CD4-positive, alpha-beta T cell treated with Interleukin-17A for 1 hour (primary cell): Measurements from ENCODE around the gene GRM4.

Source experiments
- DNase-seq: peaks from one replicate; pipeline ENCODE4 v3.0.0-alpha.2; 2020

Gene GRM4

DNA sequence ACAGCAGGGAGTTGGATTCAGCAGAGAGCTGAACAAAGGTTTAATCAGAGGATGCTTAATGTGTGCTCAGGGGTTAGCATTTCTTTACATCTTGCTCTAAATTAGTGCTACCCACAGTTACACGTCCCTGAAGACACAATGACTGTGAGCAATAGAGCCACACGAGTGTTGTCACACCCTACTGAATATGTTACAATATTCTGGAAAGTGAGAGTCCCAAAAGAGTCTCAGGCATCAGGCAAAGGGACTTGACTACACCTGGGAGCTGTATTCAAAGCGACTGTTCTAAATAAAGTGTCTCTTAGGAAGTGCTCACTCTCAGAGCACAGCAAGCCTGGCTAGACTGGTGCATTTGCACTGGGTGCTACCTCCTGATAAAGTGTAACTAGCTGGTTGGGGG, 108.7 kb downstream of the GRM4 start:
- no peak for DNase-seq

DNA sequence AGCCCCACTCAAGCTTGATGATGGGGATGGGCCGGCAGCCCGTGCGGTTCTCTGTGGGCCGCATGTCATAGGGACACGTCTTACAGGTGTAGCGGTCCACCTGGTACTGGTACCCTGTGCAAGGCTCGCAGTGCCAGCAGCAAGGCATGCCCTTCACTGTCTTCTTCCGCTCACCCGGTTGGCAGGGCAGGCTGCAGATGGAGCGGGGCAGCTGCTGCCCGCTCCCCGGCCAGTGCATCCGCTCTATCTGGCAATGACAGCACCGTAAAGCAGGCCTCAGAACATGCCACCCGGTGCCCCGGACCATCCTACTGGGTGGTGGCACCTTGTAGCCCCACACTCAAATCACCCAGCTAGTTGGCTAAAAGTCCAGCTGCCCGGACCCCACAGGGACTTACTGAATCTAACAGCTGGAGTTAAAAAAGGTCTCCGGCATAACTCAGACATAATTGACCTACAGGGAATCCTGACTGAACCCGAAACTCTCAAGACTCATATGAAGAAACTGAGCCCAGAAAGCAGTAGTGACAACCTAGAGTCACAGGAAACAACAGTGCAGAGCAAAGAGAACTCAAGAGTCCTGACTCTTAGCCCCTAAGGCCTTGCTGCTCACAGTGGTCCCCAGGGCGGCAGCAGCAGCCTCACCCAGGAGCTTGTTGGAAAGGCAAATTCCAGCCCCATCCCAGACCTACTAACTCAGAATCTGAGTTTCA, 109.4 kb downstream of the GRM4 start:
- no peak for DNase-seq

DNA sequence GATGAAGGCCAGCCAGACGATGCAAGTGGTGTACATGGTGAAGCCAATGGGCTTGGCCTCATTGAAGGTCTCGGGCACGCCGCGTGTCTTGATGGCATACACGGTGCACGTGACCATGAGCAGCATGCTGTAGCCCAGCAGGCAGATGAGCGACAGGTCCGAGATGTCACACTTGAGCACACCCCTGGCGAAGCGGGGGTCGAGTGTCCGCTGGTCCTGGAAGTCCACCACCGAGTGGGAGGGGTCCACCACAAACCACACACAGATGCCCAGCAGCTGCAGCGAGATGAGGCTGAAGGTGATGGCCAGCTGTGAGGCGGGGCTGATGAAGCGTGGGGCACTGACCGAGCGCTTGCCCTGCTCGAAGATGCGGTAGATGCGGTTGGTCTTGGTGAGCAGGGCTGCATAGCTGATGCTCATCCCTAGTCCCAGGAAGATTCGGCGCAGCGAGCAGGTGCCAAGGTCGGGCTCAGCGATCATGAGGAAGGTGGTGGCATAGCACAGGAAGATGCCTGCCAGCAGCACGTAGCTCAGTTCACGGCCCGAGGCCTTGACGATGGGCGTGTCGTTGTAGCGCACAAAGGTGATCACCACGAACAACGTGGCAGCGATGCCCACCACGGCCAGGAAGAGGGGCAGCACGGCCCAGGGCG, 110.1 kb downstream of the GRM4 start:
- DNase-seq: no peak

DNA sequence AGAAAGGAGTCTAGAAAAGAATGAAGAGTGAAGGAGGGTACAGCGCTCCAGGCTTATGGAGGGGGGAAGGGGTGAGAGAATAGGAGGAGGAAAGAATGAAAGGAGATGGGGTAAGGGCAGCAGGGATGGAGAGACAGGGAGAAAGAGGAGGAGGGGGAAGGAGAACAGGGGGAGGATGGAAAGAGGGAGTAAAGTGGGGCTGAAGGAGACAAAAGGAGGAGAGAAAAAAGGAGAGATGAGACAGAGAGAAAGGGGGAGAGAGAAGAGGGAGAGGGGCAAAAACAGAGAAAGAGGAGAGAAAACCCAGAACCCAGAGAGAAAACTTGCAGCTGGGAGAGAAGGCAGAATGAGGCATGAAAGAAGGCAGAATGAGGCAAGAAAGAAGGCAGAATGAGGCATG, 110.7 kb downstream of the GRM4 start:
- DNase-seq: no peak

DNA sequence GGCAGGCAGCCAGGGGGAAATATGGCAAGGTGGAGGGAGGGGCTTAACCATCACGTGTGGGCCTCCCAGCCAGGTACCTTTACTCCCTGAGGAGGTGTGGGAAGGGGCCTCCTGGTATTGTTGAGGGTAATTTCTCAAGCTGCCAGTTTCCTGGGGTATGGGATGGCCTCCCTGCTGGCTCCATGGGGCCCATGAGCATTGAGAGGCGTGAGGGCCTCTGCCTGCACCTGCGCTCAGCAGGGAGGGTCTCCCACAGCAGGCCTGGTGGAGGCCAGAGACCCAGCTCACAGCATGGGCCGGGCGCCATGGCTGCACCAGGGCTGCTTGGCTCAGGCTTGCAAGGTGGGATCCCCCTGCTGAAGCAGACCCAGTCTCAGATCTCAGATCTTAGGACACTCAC, 113.0 kb downstream of the GRM4 start:
- no peak for DNase-seq

DNA sequence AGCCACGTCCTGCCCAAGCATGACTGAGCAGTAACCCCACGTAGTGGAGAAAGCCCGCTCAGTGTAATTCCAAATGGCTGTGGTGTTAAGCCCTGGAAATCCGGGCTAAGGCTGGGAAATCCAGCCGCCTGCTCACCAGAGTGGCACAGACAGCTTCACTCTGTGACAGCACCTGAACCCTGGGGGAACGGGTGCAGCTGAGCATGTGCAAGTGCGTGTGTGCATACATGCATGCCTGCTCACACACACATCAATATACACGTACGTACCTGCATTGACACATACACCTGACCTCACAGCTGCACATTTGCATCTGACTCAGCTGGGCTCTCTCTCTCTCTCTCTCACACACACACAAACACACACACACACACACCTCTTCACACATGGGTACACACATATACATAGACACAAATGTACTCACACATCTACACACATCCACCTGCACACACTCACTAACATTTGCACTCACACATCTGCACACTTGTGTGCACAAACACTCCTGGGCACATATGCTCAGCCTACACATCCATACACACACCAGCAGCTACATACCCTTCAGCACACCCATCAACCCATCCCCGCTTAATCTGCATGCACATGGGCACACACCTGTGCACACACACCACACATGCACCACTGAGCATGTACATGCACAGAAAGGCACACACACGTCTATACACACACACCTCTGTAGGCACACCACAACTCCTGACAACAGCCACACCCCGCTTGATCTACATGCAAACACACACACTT, 114.1 kb downstream of the GRM4 start:
- DNase-seq: no peak

DNA sequence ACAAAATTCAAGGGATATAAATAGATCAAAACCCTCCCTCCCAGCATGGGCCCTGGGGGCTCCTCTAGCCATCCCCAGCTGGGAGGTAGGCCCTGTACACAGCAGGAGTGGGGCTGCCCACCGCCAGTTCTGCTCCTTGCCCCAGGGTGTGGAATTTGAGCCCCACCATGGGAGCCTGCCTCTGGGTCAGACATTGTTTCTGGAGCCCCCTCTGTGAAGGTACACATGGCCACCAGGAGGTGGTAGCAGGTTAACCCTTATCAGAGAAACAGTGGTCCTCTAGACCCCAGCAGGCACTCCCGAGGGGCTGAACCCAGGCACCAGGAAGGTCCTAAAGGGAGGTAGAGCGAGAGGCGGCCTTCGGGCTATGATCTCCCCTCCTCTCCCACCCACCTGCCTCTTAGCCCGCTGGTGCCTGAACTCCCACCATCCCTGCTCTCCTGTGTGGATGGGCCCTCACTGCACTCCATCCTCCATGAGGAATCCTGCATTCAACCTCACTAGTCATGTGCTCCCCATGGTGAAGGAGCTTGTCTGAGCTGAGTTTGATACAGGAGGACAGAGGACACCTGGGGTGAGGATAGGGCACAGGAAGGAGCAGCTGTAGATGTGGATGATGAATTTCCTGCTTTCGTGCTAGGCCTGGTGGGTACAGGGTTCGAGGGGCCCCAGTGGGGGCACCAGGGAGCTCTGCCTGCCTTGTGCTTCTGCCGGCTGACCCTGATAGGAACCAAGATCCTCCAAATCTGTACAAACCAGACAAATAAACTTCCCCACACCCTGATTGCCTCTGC, 114.9 kb downstream of the GRM4 start:
- DNase-seq: no peak

DNA sequence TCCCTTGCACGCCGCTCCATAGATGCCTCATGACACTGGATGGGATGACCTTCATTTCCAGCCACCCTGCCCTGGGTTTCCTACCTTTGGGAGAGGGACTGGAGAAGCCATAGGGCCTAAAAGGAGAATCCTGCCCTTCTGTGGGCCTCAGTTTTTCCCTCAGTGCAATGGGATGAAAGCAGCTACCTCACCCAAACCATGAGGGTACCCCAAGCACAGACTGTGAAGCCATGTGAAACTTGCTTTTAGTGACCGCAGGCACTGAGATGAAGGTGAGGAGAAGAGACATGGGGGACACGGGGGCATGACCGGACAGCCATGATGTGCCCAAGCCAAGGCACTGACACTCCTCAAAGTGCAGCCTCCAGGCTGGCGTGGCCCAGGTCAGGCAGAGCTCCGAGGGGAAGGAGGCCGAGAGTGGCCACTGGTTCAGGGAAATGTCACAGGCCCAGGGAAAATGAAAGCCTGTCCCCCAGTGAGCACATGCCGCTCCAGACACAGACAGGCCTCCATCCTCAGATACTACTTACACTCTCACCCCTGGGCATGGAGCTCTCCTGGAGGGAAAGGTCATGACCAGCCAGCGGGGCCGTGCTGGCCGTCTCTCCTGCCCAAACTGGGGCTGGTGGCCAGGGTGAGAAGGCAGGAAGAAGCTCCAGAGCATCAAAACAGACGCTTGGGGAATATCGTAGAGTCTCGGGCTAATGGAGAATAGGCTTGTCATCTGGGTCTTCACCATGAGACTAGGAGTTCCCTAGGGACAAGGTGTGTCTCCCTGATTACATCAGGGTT, 116.2 kb downstream of the GRM4 start:
- DNase-seq: no peak

DNA sequence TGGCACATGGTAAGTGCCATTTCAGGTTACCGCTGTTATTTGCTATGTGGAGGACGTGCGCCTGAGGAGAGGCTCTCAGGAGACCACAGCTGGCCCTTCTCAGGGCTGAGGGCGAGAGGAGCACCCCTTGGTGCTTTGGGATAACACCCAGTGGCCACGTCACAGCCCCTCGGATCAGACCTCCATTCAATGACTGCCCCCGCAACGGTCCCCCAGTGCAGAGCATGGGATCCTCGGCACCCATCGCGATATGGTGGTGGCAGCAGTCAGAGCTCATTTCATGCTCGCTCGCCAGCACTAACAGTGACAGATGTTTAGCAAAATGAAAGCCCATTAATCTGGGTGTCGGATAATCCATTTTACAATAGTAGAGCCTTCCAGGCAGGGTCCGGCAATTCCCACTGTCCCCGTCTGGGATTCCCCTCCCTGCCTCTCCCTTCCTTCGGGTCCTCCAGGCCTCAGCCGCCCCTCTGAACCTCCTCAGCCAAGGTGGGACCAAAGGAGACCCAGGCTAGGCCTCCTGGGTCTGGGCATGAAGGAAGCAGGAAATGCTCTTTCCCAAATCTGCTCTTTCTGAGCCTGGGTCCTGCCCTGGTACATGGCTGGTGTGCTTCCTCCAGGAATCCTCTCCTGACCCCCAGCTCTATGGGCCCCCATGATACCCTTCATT, 117.1 kb downstream of the GRM4 start:
- no peak for DNase-seq

DNA sequence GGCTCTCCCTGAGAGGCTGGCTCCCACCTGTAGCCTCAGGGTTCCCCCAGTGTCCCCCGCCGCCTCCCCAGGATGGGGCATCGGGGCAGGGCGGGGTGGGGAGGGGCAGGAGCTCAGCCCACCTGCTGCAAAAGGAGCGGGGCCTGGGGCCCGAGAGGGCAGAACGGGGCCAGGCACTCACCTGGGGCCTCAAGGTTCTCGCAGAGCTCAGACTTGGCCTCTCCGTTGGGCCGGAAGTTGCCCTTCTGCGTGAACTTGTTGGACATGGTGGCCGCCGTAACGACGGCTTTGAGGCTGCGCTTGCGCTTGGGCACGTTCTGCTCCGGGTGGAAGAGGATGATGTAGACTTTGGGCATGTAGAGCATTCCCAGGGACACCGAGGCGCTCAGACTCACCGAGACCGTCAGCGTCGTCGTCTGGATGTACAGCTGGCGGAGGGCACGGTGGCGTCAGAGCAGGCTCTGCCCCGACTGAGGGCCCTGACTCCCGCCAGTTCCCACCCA, 117.9 kb downstream of the GRM4 start:
- no peak for DNase-seq

DNA sequence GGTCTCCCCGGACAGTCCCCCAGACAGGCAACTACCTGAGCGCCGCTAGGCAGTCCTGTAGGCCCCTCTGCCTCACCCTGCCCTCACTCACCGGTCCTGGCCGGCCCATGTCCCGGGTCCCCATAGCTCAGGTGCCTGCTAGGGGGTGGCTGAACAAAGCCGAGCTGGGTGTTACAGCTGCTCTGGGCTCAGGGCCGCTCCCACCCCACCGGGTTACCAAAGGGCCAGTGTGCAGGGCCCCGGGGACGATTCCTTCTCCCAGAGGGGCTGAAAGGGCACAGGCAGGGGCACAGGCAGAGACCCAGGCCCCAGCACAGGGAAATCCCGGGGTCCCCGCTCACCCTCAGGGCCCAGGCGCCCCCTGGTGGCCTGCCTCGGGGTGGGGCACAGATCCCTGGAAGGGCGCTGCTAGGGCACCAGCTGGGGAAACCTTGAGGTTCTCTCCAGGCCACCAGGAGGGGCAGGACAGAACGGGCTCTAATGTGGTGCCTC, 118.4 kb downstream of the GRM4 start:
- DNase-seq: peak; percentile 57

DNA sequence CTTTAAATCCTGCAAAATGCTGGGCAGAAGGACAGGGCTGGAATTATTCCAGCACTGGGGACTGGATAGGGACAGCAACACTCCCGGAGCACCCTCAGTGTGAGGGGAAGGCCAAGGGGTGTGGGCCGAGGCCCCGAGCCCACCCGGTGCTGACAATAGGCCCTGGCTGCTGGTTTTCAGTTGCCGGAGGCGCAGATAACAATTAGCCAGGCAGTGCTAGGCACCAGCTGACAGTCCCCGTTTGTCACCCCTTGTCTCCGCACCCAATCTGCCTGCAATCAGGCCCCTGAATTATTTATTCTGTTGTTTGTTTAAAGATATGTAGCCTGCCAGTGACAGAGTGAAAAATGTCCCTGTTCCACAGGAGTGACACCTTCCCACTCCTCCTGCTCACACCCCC, 120.0 kb downstream of the GRM4 start:
- DNase-seq: no peak

DNA sequence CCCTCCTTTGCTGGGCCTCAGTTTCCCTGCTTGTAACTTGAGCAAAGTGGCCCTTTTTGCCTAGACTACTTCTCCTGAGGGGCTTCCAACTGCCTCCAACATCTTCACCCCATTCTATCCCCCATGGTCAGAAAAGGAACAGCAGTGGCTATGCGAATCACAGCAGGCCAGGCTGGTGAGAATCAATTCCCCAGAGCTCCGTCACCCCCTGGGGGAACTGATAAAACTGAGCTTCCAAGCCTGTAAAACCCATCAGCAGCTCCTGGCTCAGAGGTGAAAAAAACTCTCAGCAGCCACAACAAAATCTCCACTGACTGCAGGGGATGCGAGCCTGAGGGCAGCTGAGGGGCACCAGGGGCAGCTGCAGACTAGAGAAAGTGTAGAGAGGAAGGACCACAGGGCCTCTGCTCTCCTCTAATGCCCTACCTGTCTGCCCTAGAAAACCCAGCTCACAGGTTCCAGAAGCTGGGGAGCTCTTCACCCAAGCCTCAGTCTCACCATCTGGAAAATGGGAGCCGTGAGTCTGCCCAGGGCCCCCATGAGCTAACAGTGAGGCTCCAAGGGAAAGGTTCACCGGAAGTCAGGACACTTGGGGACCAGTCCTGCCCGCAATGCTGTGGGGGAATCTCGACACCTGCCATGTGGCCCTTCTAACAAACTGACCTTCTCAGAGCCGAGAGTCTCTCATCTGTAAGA, 120.6 kb downstream of the GRM4 start:
- no peak for DNase-seq

DNA sequence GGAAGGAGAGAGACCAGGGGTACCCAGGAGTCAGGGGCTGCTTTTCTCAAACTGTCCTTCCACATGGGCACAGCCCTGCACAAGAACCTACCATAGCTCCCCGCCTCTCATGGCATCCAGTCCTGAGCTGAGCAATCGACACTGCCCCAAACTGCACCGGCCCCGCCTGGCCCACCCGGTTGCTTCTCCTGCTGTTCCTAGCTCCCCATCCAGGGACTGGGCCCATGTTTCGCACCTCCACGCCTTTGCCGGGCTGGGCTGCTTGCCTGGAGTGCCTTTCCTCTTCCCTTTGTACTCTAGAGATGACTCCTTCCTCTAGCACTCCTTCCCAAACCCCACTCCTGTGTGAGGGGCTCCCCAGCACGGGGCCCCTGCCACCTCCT, 123.0 kb downstream of the GRM4 start:
- DNase-seq: no peak

DNA sequence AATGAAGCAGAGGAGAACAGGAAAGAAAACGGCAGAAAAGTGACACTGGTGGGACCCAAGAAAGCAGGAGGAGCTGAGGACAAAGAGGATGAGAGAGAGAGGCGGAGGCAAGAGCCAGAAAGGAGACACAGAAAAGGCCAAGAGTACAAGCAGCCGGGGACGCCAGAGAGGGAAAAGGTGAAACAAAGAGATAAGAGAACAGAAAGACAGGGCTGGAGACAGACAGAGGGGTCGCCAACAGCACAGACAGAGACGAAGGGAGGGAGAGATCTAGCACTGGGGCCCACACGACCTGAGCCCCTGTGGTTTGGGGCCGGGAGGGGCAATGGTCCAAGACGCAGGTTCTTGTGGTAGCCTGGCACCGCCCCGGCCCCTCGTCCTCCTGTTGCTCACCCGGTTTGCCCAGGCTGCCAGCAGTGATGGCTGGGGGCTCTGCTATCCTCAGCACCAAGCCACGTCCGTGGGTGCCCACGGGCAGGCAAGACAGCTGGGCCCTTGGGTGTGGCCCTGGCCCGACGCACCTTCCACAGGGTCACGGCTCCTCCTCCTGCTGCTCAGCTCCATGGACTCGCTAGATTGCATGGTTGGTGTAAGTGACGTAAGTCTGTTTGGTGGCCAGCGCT, 123.5 kb downstream of the GRM4 start:
- no peak for DNase-seq

DNA sequence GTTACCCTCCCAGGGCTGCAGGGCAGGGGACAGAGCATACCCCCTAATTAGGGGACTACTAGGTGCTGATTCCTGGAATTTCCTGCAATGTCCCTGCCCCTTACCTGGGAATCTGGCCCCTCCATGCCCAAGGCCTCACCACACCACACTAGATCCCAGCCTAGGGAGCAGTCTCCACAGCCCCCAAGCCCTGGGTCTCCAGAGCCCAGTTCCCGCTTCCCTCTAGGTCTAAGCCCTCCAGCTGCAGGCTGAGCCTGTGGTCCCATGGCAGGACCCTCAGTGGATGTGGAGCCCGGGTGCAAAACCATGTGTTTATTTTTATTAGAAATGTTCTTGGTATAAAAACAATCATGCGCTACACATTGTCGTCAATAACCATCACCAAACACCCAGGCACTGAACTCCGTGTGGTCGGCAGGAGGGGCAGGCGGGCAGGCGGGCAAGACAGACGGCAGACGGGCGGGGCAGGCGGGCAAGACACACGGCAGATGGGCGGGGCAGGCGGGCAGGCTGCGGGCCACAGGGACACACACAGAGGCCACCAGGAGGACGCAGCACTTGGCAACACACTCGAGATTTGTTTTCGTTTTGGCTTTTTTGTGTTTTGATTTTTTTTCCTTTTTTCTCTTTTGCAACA, 124.2 kb downstream of the GRM4 start:
- DNase-seq: no peak

DNA sequence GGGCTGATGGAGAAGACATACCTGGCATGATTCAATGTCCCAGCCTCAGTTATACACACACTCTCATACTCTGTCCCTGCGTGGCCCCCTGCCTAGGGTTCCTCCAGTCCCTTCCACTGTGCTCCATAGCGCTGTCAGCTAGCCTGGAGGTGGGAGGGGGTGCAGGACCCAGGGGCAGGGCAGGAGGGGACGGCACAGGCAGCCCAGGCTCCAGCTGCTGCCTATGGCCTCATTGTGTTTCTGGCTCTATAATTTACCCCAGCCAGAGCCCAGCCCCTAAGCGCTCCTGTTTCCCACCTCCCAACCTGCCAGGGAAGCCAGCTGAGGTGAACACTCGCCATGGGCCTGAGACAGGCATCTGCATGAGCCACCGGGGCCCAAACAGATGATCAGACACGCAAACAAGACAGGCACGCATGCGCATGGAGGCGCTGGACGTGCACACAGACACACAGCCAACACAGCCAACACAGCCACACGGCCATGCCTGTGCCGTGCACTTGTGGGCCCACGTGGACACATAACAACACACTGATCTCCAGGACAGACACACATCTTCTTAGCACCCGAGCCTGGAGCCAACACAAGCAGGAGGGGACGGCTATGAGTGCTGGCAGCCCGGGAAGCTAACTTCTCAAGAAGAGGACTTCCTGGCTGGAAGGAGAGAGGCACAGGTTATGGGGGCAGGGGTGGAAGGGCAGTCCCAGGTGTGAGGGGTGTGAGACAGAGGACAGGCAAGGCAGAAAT, 124.9 kb downstream of the GRM4 start:
- DNase-seq: no peak

DNA sequence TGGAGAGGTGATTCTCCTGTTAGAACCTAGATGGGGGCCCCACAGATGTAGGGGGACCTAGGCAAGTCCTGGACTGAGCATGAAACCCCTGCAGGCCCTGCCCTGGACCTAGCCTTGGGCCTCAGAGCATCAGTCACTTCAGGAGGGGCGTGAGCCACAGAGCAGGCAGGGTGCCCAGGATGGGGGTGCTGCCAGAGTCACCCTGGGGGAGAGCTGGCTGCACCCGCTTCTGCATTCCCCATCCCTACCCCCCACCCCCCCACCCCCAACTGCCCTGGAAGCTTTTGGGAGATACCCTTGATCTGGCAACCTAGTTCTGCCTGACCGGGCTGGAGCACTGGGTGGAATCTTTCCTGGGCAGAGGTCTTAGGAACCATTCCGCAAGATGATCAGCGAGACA, 125.6 kb downstream of the GRM4 start:
- no peak for DNase-seq

DNA sequence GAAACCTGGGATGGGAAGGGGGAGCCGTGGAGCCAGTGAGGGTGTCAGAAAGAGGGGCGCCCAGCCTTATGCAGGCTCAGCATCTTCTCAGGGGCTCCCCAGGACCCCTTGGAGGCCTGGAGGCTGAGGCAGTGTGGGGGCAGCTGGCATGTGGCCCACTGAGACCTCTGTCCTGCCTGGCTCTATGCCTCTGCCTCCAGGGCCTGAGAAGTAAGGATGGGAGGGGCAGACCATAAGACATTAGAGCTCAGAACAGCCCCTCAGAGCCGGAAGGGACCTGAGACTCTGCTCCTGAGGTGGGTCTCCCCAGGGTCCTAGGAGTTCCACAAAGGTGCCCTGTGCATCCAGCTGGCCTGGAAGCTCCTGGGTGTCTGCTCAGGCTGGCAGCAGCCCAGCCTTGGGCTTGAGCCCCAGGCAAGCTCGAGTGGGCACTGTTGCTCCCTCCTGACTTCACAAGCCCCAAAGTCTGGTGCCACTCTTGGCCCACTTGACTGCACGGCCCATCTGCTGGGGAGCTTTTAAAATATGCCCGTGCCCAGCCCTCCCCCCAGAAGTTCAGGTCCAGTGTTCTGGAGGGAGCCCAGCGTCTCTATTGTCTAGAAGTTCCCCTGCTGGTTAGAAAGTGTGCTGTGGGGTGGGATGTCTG, 126.8 kb downstream of the GRM4 start:
- no peak for DNase-seq
